WTC11 (cell line): Measurements from ENCODE around the gene TTLL13. TPM values are rescaled to one million over a fixed set of nuclear protein-coding genes. Genes with fewer than 3 reads are reported as not detected.

Experiments used
- ATAC-seq: fragments of 200-7000 bp; cut with Tn5 transposase; 2 replicates; pipeline ENCODE4 v1.10.0; 2021; ENCODE audit warnings: mild to moderate bottlenecking, moderate library complexity
- CTCF ChIA-PET: fragments of 300-600 bp; sonication (Branson Sonifier 250); formaldehyde crosslinking; loops from one replicate; lab custom pipeline; 2021; ENCODE audit warnings: antibody characterized with exemption; lab: Charles Lee
- POLR2A ChIA-PET: fragments of 350-600 bp; sonication (Branson Sonifier 250); formaldehyde crosslinking; loops from one replicate; lab custom pipeline; 2021; ENCODE audit warnings: antibody characterized with exemption; lab: Charles Lee
- DNase-seq: peaks from one replicate; pipeline ENCODE4 v3.0.0; 2021; ENCODE audit warnings: low spot score
- H3K27ac Mint-ChIP-seq: 2 replicates; pipeline ENCODE4 v1.8.0; 2021; ENCODE audit warnings: mixed read lengths
- H3K27me3 Mint-ChIP-seq: 2 replicates; pipeline ENCODE4 v1.8.0; 2021; ENCODE audit warnings: low read depth, mild to moderate bottlenecking, moderate library complexity, mixed read lengths
- H3K36me3 Mint-ChIP-seq: 2 replicates; pipeline ENCODE4 v1.8.0; 2021; ENCODE audit warnings: mixed read lengths
- H3K4me1 Mint-ChIP-seq: 2 replicates; pipeline ENCODE4 v1.8.0; 2022; ENCODE audit warnings: mixed read lengths
- H3K4me3 Mint-ChIP-seq: 2 replicates; pipeline ENCODE4 v1.8.0; 2021; ENCODE audit warnings: mild to moderate bottlenecking, moderate library complexity, mixed read lengths
- H3K9me3 Mint-ChIP-seq: 2 replicates; pipeline ENCODE4 v1.8.0; 2021; ENCODE audit warnings: mixed read lengths
- ERG ChIP-seq: fragments of 250-450 bp; sonication (Bioruptor Pico); IDR thresholded peaks from 2 replicates; pipeline ENCODE4 v1.8.0; 2021; ENCODE audit warnings: mild to moderate bottlenecking
- FOXP4 ChIP-seq: sonication (generic); formaldehyde crosslinking; IDR thresholded peaks from 2 replicates; pipeline ENCODE4 v1.8.0; 2022; ENCODE audit warnings: mild to moderate bottlenecking, missing genetic modification reagents
- GABPB1 ChIP-seq: sonication (generic); formaldehyde crosslinking; IDR thresholded peaks from 2 replicates; pipeline ENCODE4 v1.8.1; 2023; ENCODE audit warnings: mild to moderate bottlenecking, missing genetic modification reagents
- HMGA2 ChIP-seq: fragments of 250-450 bp; sonication (Bioruptor Pico); IDR thresholded peaks from 2 replicates; pipeline ENCODE4 v1.4.0; 2021; ENCODE audit warnings: mild to moderate bottlenecking, moderate library complexity
- JAZF1 ChIP-seq: fragments of 250-450 bp; sonication (Bioruptor Pico); IDR thresholded peaks from 2 replicates; pipeline ENCODE4 v1.9.0; 2021; ENCODE audit warnings: moderate library complexity, mild to moderate bottlenecking, inconsistent platforms
- KAT7 ChIP-seq: sonication (generic); formaldehyde crosslinking; IDR thresholded peaks from 2 replicates; pipeline ENCODE4 v1.8.1; 2023; ENCODE audit warnings: missing genetic modification reagents, mild to moderate bottlenecking, borderline replicate concordance
- NFE2L1 ChIP-seq: sonication (generic); formaldehyde crosslinking; IDR thresholded peaks from 2 replicates; pipeline ENCODE4 v1.8.1; 2023; ENCODE audit warnings: missing genetic modification reagents
- PRRX2 ChIP-seq: fragments of 250-450 bp; sonication (Bioruptor Pico); IDR thresholded peaks from 2 replicates; pipeline ENCODE4 v1.8.0; 2021; ENCODE audit warnings: mild to moderate bottlenecking
- TEAD1 ChIP-seq: sonication (generic); formaldehyde crosslinking; IDR thresholded peaks from 2 replicates; pipeline ENCODE4 v1.8.0; 2022; ENCODE audit warnings: mild to moderate bottlenecking, missing genetic modification reagents
- TP53 ChIP-seq: sonication (generic); formaldehyde crosslinking; IDR thresholded peaks from 2 replicates; pipeline ENCODE4 v1.8.1; 2023; ENCODE audit warnings: mild to moderate bottlenecking, missing genetic modification reagents
- ZNF219 ChIP-seq: sonication (generic); formaldehyde crosslinking; IDR thresholded peaks from 2 replicates; pipeline ENCODE4 v1.8.0; 2023; ENCODE audit warnings: missing genetic modification reagents, mild to moderate bottlenecking, borderline replicate concordance
- ZNF281 ChIP-seq: sonication (generic); formaldehyde crosslinking; IDR thresholded peaks from 2 replicates; pipeline ENCODE4 v1.8.0; 2023; ENCODE audit warnings: mild to moderate bottlenecking, missing genetic modification reagents
- total RNA-seq: library from RNA; stranded (reverse); gene quantifications from 3 replicates; pipeline ENCODE4 v1.2.3, GENCODE V29; 2021
- TF ChIP-seq, protein P1 (sequence below): sonication (generic); formaldehyde crosslinking; IDR thresholded peaks from 2 replicates; pipeline ENCODE4 v1.8.0; 2023; ENCODE audit warnings: missing genetic modification reagents, mild to moderate bottlenecking, borderline replicate concordance

TTLL13 gene
- total RNA-seq, 1 experiment from 2014 or later, result 0.48 TPM

- no peak for TF ChIP-seq FOXP4 (CRISPR knock-in tag)
- TF ChIP-seq, all 79 proteins: peak for 7
Measured at GRCh38 chr15:90221246-90221900, 28.0 kb upstream of the TTLL13 start (continued).

GRCh38 chr15:90222547-90222946, 26.8 kb upstream of the TTLL13 start:
- ATAC-seq (no peak), DNase-seq (no peak)
- Mint-ChIP-seq H3K27me3 (no peaks in the 10 kb centered on the region), H3K4me1 (no peaks in the 10 kb centered on the region), H3K9me3 (no peaks in the 10 kb centered on the region), H3K36me3 (peaks cover 33% of the 10 kb centered on the region), H3K27ac (no peak overlapping the region), H3K4me3 (no peak overlapping the region)
- ChIA-PET CTCF (interaction anchor here (0.7 to 3.5 kb wide), 7 partner anchors 10 to 181 kb away, joined by 4 to 110 read pairs (median 19); partner anchors contain the start of genes CIB1, GDPGP1 and TTLL13), POLR2A (no interaction called here)
- no peak for TF ChIP-seq ZNF219 (CRISPR knock-in tag)
- TF ChIP-seq, protein P1, sequence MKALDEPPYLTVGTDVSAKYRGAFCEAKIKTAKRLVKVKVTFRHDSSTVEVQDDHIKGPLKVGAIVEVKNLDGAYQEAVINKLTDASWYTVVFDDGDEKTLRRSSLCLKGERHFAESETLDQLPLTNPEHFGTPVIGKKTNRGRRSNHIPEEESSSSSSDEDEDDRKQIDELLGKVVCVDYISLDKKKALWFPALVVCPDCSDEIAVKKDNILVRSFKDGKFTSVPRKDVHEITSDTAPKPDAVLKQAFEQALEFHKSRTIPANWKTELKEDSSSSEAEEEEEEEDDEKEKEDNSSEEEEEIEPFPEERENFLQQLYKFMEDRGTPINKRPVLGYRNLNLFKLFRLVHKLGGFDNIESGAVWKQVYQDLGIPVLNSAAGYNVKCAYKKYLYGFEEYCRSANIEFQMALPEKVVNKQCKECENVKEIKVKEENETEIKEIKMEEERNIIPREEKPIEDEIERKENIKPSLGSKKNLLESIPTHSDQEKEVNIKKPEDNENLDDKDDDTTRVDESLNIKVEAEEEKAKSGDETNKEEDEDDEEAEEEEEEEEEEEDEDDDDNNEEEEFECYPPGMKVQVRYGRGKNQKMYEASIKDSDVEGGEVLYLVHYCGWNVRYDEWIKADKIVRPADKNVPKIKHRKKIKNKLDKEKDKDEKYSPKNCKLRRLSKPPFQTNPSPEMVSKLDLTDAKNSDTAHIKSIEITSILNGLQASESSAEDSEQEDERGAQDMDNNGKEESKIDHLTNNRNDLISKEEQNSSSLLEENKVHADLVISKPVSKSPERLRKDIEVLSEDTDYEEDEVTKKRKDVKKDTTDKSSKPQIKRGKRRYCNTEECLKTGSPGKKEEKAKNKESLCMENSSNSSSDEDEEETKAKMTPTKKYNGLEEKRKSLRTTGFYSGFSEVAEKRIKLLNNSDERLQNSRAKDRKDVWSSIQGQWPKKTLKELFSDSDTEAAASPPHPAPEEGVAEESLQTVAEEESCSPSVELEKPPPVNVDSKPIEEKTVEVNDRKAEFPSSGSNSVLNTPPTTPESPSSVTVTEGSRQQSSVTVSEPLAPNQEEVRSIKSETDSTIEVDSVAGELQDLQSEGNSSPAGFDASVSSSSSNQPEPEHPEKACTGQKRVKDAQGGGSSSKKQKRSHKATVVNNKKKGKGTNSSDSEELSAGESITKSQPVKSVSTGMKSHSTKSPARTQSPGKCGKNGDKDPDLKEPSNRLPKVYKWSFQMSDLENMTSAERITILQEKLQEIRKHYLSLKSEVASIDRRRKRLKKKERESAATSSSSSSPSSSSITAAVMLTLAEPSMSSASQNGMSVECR, result no peak
- no peak for TF ChIP-seq ERG
- TF ChIP-seq NFE2L1, result no peak

DNA sequence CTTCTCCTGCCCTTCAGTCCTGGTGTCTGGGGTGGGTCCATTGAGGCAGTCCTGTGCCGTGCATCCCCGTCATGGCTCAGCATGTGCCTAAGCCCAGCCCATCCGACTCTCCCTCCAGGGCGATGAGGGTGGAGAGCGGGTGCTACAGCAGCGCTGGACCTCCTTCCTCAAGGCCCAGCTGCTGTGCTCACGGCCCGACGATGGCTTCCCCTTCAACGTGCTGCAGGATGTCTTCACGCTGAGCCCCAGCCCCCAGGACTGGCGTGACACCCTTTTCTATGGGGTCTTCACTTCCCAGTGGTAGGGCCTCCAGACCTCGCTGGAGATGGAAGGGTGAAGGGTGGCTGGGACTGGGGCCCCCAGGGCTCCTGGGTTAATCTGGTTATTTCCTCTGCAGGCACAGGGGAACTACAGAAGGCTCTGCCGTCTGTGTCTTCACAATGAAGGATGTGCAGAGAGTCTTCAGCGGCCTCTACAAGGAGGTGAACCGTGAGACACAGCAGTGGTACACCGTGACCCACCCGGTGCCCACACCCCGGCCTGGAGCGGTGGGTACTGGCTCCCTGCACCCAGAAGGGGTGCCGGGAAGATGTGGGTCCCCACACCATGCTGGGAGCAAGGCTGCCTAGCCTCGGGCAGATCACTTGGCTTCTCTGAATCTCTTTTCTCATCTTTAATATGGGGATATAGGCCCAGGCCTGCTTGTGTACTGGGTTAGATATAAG, 25.8 kb upstream of the TTLL13 start:
- CTCF ChIA-PET, result interaction anchor here (0.6 to 3.5 kb wide), 2 partner anchors 78 to 424 kb away, joined by 3 to 110 read pairs; no protein-coding TSS in a partner anchor
- no peak for DNase-seq
- TF ChIP-seq GABPB1 (CRISPR knock-in tag) (no peak), TEAD1 (CRISPR knock-in tag) (no peak), PRRX2 (no peak), ZNF281 (CRISPR knock-in tag) (no peak), JAZF1 (CRISPR knock-in tag) (no peak), KAT7 (CRISPR knock-in tag) (no peak), HMGA2 (no peak), TP53 (no peak)
- ATAC-seq, result no peak
- Mint-ChIP-seq H3K36me3 (peaks cover 34% of the 10 kb centered on the region), H3K27me3 (no peaks in the 10 kb centered on the region), H3K4me1 (no peaks in the 10 kb centered on the region), H3K27ac (no peak overlapping the region), H3K9me3 (no peaks in the 10 kb centered on the region), H3K4me3 (no peak overlapping the region)
- POLR2A ChIA-PET, result no interaction called here
